OCI-LY3 (cell line): ENCODE measurements around the gene STX19.
A peak's percentile ranks its signal among the peaks of the same experiment; 100 is the strongest.

ENCODE experiments used
- EZH2phosphoT487 ChIP-seq: fragments of 200-600 bp; shearing (Covaris generic); IDR thresholded peaks from 2 replicates; pipeline ENCODE4 v1.6.1; 2018; ENCODE audit warnings: antibody characterized with exemption, mixed run types, low read depth
- TF ChIP-seq, protein P1 (sequence below): fragments of 200-600, 300-600 bp; sonication (generic); IDR thresholded peaks from 2 replicates; pipeline ENCODE4 v1.5.1; 2014; ENCODE audit warnings: antibody characterized with exemption, low read length, low read depth

DNA sequence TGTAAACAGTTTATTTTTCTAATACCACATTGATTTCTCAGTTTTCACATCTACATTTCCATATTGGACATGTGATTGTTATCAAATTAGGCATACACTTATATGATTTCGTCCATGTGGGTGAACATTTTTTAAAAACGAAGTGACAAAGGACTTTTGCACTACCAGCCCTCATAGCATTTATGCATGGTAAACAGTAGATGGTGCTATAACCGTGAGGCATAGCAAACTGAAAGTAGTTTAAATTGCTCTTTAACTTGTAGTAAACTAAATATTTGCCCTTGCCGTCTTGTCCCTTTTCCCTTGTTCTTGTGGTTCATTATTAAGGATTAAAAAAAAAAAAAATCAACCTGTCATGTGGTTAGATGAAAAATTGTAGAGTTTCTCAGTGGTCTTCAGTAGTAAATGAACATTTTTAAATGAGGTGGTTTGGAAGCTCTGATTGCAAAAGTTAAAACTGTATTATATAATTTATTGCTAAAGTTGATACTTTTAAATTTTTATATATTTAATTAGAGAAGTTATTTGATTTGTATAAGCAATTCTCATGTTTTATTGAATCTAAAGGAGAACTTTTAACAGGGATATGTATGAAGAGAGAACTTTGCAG, 24.0 kb downstream of the STX19 start:
- TF ChIP-seq, protein P1, sequence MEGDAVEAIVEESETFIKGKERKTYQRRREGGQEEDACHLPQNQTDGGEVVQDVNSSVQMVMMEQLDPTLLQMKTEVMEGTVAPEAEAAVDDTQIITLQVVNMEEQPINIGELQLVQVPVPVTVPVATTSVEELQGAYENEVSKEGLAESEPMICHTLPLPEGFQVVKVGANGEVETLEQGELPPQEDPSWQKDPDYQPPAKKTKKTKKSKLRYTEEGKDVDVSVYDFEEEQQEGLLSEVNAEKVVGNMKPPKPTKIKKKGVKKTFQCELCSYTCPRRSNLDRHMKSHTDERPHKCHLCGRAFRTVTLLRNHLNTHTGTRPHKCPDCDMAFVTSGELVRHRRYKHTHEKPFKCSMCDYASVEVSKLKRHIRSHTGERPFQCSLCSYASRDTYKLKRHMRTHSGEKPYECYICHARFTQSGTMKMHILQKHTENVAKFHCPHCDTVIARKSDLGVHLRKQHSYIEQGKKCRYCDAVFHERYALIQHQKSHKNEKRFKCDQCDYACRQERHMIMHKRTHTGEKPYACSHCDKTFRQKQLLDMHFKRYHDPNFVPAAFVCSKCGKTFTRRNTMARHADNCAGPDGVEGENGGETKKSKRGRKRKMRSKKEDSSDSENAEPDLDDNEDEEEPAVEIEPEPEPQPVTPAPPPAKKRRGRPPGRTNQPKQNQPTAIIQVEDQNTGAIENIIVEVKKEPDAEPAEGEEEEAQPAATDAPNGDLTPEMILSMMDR, result peak; percentile 87
- no peak for TF ChIP-seq EZH2phosphoT487
